HK-2 (cell line): ENCODE data around the gene MAP3K20.
"Not testable (repeated sequence)": the region's sequence is repeated elsewhere in the genome, so short reads cannot be mapped to it uniquely, and the experiment has no call there.

Experiments used
- DNase-seq: peaks from one replicate; pipeline ENCODE4 v3.0.0-alpha.2; 2018; ENCODE audit not compliant: unreplicated experiment

The MAP3K20 gene

GRCh38 chr2:173087214-173087581 lies 11.6 kb downstream of the MAP3K20 start:
- DNase-seq = no peak

- no peak for DNase-seq
These were observed 12.3 kb downstream of the MAP3K20 start for GRCh38 chr2:173087793-173088496.

- DNase-seq = no peak
These were observed 14.7 kb downstream of the MAP3K20 start for GRCh38 chr2:173090276-173090877.

GRCh38 chr2:173090973-173091660 lies 15.5 kb downstream of the MAP3K20 start:
- DNase-seq = no peak

GRCh38 chr2:173091910-173092309 lies 16.3 kb downstream of the MAP3K20 start:
- DNase-seq = no peak

- no peak for DNase-seq
These were observed 17.3 kb downstream of the MAP3K20 start for GRCh38 chr2:173092844-173093402.

GRCh38 chr2:173093617-173094016 lies 18.0 kb downstream of the MAP3K20 start:
- DNase-seq = not testable (repeated sequence)

- no peak for DNase-seq
These were observed 19.1 kb downstream of the MAP3K20 start for GRCh38 chr2:173094731-173095130.

- no peak for DNase-seq
These were observed 19.7 kb downstream of the MAP3K20 start for GRCh38 chr2:173095356-173095755.

GRCh38 chr2:173099271-173099670 lies 23.6 kb downstream of the MAP3K20 start:
- DNase-seq = no peak

- no peak for DNase-seq
These were observed 24.2 kb downstream of the MAP3K20 start for GRCh38 chr2:173099804-173100203.

GRCh38 chr2:173101687-173102086 lies 26.0 kb downstream of the MAP3K20 start:
- no peak for DNase-seq

- no peak for DNase-seq
These were observed 28.5 kb downstream of the MAP3K20 start for GRCh38 chr2:173104156-173104555.

- DNase-seq = no peak
These were observed 31.4 kb downstream of the MAP3K20 start for GRCh38 chr2:173106959-173107628.

- DNase-seq = no peak
These were observed 32.0 kb downstream of the MAP3K20 start for GRCh38 chr2:173107629-173108022.

GRCh38 chr2:173109253-173110188 lies 33.9 kb downstream of the MAP3K20 start:
- no peak for DNase-seq

GRCh38 chr2:173117678-173118077 lies 42.0 kb downstream of the MAP3K20 start:
- no peak for DNase-seq

- no peak for DNase-seq
These were observed 42.7 kb downstream of the MAP3K20 start for GRCh38 chr2:173118395-173118794.

GRCh38 chr2:173119069-173119807 lies 43.6 kb downstream of the MAP3K20 start:
- DNase-seq = no peak

- no peak for DNase-seq
These were observed 44.3 kb downstream of the MAP3K20 start for GRCh38 chr2:173119944-173120343.
